ENCODE data around the gene GAGE10.

GAGE10 gene

DNA sequence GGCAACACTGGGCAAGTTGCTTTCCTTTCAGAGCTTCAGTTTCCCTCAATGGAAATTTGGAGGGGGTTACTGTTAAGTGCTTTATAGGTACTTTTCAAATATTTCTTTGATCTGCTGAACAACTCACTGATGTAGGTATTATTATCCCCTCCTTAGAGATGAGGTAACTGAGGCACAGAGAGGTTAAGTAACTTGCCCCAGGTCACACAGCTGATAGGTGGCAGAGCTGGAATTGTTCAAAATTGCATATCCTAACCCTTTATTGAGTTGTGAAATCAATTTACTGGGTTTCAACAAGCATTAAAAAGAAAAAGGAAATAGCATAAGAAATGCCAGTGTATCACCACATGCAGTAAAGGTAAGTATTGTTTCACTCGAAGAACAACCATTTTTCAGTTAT, 27.2 kb upstream of the GAGE10 start:
- DNase-seq (ENCODE audit: low read depth): no peak
- H3K4me3 ChIP-seq (ENCODE audit: low read length): no peak overlapping the region
- TF ChIP-seq, protein P1, sequence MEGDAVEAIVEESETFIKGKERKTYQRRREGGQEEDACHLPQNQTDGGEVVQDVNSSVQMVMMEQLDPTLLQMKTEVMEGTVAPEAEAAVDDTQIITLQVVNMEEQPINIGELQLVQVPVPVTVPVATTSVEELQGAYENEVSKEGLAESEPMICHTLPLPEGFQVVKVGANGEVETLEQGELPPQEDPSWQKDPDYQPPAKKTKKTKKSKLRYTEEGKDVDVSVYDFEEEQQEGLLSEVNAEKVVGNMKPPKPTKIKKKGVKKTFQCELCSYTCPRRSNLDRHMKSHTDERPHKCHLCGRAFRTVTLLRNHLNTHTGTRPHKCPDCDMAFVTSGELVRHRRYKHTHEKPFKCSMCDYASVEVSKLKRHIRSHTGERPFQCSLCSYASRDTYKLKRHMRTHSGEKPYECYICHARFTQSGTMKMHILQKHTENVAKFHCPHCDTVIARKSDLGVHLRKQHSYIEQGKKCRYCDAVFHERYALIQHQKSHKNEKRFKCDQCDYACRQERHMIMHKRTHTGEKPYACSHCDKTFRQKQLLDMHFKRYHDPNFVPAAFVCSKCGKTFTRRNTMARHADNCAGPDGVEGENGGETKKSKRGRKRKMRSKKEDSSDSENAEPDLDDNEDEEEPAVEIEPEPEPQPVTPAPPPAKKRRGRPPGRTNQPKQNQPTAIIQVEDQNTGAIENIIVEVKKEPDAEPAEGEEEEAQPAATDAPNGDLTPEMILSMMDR (IDR thresholded peaks at IDR 0.05; ENCODE audit: insufficient read depth, low read depth, low read length, missing control alignments): no peak

- peak; percentile 4 for DNase-seq (ENCODE audit: low read depth)
- TF ChIP-seq, protein P1 (IDR thresholded peaks at IDR 0.05; ENCODE audit: insufficient read depth, low read depth, low read length, missing control alignments): no peak
Observed at GRCh38 chrX:49276671-49277534, 26.5 kb upstream of the GAGE10 start.

GRCh38 chrX:49277535-49277830, 26.0 kb upstream of the GAGE10 start:
- TF ChIP-seq, protein P1 (IDR thresholded peaks at IDR 0.05; ENCODE audit: insufficient read depth, low read depth, low read length, missing control alignments): no peak

More at GRCh38 chrX:49276671-49277534, 26.5 kb upstream of the GAGE10 start:
- no peak overlapping the region for H3K4me3 ChIP-seq (ENCODE audit: low read length)

GRCh38 chrX:49278081-49278480, 25.4 kb upstream of the GAGE10 start:
- H3K4me3 ChIP-seq (ENCODE audit: low read length): no peak overlapping the region
- DNase-seq (ENCODE audit: low read depth): no peak
- TF ChIP-seq, protein P1 (IDR thresholded peaks at IDR 0.05; ENCODE audit: insufficient read depth, low read depth, low read length, missing control alignments): no peak

More at GRCh38 chrX:49277535-49277830, 26.0 kb upstream of the GAGE10 start:
- no peak for DNase-seq (ENCODE audit: low read depth)
- H3K4me3 ChIP-seq (ENCODE audit: low read length): no peak overlapping the region

- H3K4me3 ChIP-seq (ENCODE audit: low read length): no peak overlapping the region
Observed at GRCh38 chrX:49282647-49283011, 20.8 kb upstream of the GAGE10 start.

GRCh38 chrX:49284212-49284611, 19.2 kb upstream of the GAGE10 start:
- DNase-seq (ENCODE audit: low read depth): no peak
- H3K4me3 ChIP-seq (ENCODE audit: low read length): no peak overlapping the region
- TF ChIP-seq, protein P1 (IDR thresholded peaks at IDR 0.05; ENCODE audit: insufficient read depth, low read depth, low read length, missing control alignments): no peak

More at GRCh38 chrX:49282647-49283011, 20.8 kb upstream of the GAGE10 start:
- peak; percentile 8 for DNase-seq (ENCODE audit: low read depth)
- TF ChIP-seq, protein P1 (IDR thresholded peaks at IDR 0.05; ENCODE audit: insufficient read depth, low read depth, low read length, missing control alignments): peak; percentile 31

DNA sequence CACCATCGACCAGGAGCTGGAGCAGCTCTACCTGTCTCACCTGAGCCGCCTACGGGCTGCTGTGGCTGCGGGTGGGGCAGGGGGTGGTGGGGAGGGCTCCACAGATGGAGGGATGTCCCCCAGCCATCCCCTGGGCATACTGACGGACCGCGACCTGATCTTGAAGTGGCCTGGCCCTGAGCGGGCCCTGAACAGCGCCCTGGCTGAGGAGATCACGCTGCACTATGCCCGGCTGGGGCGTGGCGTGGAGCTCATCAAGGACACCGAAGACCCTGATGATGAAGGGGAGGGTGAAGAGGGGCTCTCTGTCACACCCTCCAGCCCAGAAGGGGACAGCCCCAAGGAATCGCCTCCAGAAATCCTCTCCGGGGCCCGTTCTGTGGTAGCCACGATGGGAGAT, 17.3 kb upstream of the GAGE10 start:
- no peak for DNase-seq (ENCODE audit: low read depth)
- TF ChIP-seq, protein P1 (IDR thresholded peaks at IDR 0.05; ENCODE audit: insufficient read depth, low read depth, low read length, missing control alignments): no peak
- no peak overlapping the region for H3K4me3 ChIP-seq (ENCODE audit: low read length)
